AG08395 (cell line): ENCODE data around the gene ITPRIPL2.

ENCODE experiments used
- DNase-seq: peaks from one replicate; pipeline ENCODE4 v3.0.0; 2012; ENCODE audit warnings: mixed read lengths, low spot score

ITPRIPL2 gene

DNA sequence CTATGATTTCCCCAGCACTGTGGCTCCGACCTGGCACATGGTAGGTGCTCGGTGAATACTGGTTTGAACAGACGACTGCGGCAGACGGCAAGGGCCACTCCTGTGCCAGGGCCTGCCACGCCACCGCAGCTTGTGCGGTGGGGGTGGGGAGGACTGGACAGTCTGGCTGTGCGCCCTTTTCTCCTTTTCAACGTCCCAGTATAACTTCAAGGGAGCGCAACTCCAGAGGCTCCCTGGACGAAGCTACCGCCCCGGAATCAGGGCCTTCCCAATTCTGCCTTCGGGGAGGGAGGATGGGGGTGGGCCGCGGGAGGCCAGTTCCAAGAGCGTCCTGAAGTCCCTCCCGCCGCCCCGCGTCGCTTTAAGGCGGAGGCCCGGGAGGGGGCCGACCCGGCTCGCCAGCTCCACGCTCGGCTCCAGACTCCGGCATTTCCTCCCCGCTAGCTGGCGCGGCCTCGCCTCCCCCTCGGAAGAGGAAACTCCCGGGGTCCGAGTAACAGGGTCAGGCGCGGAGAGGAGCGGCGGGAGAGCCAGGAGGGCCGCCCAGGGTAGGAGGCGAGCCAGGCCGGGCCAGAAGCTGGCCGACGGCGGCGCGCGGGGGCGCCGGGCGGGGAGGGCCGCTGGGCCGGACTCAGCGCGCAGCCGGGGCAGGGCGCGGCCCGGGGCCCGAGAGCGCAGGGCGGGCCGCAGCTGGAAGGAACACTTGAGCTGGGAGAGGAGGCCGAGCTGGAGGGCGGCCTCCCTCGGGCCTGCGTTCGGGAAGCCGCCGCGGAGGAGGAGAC is at the start of gene ITPRIPL2:
Gene ITPRIPL2 (plus strand): TSS at position 388 of the 782 bp plus-strand sequence. CDS start 498 bp downstream, outside the sequence.
- peak; percentile 92 for DNase-seq

DNA sequence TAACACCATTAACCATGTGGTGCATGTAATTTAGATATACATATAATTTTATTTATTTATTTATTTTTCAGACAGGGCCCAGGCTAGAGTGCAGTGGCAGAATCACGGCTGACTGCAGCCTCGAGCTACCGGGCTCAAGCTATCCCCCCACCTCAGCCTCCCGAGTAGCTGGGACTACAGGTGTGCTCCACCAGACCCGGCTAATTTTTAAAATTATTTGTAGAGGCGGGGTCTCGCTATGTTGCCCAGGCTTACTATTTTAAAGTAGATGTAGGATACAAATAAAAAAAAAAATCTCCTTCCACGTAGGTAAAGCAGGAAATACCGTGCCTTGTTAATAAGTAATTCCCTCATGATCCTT is 46.8 kb upstream of the ITPRIPL2 start:
- DNase-seq, result no peak

DNA sequence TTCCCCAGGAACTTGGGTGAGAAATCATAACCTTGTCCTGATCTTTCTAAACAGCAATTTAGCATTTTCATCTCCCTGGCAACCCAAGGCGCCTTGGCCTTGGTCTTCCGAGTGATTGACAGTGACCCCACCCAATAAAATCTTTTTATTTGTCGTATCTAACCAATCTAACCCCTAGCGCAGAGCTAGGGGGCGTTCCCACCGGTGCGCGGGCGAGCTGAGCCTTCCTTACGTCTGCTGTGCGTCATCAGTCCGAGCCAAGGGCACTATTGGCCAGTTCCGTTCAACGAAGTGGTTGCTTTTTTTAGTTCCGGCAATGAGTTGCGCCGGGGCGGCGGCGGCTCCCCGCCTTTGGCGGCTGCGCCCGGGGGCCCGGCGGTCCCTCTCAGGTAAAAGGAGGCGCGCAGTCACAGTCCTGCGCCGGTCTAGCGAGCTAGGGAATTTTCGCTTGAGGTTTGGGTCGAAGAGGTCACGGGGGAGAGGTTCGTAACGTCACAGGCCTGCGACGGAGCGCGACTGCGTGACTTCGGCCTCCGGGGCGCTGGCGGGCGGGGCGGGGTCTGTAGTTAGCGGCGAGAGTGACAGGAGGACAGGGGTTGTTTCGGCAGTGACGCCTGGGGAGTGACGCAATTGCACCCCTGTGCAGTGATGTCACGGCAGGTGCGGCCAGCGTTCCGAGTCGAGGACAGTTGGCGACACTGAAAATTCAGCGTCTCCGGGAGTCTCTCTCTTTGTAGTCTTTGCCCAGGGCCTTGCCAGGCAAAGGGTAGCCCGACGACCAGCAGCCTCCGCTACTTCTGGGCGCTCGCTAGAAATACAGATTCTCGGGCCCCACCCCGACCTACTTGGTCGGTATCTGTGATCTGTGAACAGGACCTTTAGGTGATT is 46.2 kb upstream of the ITPRIPL2 start, which contains the start of gene COQ7:
Gene COQ7 (plus strand): TSS at position 266 of the 888 bp plus-strand sequence. CDS start 51 bp downstream, at position 317.
- DNase-seq, result peak; percentile 99

GRCh38 chr16:19068237-19068815 is 45.4 kb upstream of the ITPRIPL2 start:
- no peak for DNase-seq

DNA sequence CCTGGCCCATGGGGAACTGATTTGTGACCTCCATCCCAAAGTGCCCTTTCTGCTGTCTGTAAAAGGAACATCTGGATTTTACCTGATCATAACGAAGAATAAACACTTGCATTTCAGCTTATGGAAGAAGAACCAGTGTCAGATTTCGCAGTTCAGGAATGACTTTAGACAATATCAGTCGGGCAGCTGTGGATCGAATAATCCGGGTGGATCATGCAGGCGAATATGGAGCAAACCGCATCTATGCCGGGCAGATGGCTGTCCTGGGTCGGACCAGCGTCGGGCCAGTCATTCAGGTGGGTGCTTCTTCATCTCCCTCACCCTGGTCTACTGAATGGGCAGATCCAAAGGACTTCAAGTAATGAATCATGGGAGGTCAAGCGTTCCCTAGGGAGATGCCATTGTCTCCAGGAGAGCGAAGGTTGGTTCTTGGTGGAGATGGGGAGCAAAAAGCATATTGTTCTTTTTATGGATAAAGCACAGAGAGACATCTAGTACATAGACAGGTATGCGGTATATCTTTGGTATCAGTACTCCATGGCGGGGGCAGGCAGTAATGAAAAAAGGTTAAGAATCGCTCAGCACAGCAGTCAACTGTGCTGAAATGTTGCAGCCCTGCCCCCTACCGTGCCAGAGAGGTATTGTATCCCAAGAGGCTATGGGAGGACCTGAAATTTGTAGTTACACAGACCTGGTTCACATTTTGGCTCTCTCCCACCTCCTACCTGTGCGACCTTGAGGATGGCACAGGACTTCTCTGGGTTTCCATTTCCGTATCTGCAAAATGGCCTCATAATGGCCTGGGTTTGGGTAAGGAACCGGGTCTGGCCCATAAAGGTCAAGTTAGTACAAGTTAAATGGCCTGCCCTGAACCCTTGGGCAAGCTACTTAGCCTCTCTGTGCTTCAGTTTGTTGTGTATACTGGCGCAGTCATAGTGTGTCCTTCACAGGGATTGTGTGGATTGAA is 41.7 kb upstream of the ITPRIPL2 start:
- DNase-seq, result peak; percentile 62

GRCh38 chr16:19073344-19073743 is 40.4 kb upstream of the ITPRIPL2 start:
- DNase-seq, result no peak

DNA sequence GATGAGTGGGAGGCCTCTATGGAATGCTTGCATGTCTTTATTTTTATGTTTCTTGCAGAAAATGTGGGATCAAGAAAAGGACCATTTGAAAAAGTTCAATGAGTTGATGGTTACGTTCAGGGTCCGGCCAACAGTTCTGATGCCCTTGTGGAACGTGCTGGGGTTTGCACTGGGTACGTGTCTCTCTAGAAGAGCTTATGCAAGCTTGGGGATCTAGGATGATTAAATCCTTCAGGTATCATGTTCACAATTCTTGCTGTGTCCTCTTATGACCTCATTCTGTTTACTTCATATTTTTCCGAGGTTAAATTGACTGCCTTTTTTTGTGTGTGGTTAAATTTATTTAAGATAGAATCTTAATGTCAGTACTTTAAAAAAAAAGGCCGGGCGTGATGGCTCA is 39.9 kb upstream of the ITPRIPL2 start:
- DNase-seq, result no peak

GRCh38 chr16:19075511-19075910 is 38.3 kb upstream of the ITPRIPL2 start:
- DNase-seq, result no peak

DNA sequence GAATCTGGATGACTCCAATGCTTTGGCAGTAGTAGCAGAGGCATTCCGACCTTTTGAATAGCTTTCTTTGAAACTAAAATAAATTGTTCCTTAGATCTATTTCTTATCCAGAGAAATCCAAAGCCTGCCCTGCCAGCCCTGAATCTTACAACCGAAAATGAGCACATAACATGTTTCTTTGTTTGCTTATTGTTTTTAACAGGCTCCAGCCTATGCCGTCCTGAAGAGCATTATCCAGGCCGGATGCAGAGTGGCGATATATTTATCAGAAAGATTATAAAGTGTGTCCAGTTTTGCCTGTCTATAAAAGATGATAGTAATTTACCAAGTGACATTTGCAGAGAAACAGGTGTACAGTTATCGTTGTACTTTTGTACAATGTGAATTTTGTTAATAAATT is 35.9 kb upstream of the ITPRIPL2 start:
- no peak for DNase-seq

DNA sequence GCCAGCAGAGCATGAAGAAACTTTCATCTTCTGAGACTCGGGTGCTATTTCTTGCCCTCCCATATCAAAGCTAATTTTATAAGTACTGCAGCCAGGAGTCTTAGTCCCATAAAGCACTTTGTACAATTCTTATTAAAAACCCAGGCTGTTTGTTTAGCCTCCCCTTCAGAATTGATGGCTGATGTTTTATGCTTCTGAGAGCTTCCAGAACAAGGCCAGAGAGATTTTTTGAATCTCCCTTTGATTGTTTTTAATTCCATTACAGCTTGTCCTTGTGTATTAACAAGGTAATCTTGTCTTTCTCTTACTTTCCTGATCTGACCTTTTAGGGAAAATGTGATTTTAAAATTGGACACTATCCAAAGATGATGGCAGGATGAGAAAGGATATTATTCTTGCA is 30.1 kb upstream of the ITPRIPL2 start:
- no peak for DNase-seq

DNA sequence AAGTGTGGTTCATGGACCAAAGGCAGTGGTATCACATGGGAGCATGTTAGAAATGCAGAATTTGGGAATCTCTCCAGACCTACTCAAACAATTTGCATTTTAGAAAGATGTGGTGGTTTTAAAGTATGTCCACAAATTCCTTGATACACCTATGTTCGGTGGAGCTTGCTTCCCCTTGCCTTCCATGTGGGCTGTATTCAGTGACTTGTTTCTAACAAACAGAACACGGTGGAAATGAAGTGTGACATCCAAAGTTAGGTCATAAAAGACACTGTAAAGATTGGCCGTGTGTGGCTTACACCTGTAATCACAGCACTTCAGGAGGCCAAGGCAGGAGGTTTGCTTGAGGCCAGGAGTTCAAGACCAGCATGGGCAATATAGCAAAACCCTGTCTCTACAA is 29.6 kb upstream of the ITPRIPL2 start:
- no peak for DNase-seq

- no peak for DNase-seq
Measured at GRCh38 chr16:19084879-19085278, 28.9 kb upstream of the ITPRIPL2 start.

DNA sequence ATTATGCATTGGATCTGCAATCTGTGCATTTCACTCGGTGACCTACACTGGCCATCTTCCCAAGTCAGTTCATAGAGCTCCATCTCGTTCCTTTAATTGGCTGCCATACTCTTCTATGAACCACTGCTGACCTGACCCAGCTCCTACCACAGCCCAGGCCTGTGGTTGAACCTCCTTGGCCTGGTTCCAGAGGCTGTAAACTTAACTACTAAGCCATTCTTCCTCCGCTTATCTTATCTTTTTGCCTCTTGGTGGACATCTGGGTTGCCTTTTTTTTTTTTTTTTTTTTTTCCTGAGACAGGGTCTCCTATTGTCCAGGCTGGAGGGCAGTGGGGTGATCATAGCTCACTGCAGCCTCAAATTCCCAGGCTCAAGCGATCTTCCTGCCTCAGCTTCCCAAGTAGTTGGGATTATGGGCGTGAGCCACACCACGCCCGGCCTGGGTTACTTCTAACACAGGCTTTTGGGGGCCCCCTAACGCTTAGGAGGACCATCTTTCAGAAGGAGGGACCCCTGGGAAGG is 28.0 kb upstream of the ITPRIPL2 start:
- DNase-seq, result no peak

DNA sequence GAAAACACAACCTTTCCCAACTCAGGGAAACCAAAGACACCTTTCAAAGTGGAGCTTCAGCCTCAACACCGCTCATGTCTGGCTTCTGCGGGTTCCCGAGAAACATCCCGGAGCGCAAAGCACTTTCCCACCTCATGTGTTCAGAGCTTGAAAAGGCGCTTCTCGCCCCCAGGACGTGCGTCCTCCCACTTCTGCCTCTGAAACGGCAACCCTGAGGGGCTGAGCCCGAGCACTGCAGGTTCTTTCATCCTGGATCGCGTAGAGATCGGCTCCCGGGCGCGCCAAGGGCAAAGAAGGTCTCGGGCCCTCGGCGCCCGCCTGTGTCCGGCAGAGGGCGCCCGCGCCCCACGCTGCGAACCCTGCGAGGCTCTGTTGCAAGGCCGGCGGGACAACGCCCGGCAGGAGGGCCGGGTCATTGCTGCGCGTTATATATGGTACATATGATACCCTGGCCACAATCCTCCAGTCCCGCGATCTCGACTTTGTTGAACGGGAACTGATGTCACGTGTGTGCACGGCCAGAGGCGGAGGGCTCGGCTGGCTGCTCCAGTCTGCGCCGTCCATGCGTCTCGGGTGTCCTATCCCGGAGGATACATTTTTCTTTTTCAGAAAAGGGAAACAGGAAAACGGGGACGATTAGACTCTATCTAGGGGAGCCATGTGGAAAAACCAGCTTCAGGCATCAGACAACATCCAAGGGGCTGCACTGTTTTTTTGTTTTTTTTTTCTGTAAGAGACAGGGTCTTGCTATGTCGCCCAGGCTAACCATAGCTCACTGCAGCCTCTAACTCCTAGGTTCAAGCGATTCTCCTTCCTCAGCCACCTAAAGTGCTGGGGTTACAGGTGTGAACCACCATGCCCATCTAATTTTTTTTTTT is 27.2 kb upstream of the ITPRIPL2 start:
- DNase-seq, result peak; percentile 86

- DNase-seq, result no peak
Measured at GRCh38 chr16:19088341-19088916, 25.3 kb upstream of the ITPRIPL2 start.

DNA sequence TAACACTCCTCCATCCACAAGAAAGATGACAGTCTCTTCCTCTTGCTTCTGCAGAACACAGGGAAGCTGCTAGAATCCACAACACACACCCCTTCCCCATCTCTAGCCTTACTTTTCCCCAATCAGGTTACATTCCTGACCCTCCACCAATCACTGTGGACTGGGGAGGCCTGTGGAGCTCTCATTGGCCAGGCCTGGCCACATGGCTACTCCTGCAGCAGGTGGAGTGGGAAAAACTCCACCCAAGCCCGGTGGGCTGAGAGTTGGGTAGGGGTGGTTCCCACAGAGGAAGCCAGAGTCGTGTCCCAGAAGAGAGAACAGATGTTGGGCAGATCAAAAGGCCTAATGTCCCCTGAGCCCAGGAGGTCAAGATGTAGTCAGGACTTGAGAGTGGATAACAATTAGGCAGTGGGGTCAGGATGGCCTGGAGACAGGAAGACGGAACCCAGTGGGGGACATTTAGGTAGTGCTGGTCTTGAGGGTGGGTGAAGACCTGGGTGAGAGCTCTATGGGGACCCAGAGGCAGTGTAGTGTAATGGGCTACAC is 24.3 kb upstream of the ITPRIPL2 start:
- DNase-seq, result no peak

DNA sequence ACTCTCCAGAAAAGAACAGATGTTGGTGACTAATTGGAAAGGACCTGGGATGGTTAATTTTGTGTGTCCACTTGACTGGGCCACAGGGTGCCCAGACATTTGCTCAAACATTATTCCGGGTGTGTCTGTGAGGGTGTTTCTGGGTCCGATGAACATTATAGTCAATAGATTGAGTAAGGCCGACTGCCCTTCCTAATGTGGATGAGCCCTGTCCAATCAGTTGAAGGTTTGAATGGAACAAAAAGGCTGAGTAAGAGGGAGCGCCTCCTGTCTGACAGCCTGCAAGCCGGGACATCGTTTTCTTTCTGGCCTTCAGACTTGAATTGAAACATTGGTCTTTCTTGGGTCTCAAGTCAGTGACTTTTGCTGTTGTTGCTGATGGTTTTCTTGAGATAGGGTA is 22.8 kb upstream of the ITPRIPL2 start:
- DNase-seq, result no peak

GRCh38 chr16:19092653-19093410 is 20.9 kb upstream of the ITPRIPL2 start:
- no peak for DNase-seq
